HepG2 (cell line): ENCODE results near the gene ZNF615. TPM values are rescaled to one million over a fixed set of nuclear protein-coding genes. Genes with fewer than 3 reads are reported as not detected.

Source experiments
- ATAD3A ChIP-seq: sonication (generic); formaldehyde crosslinking; IDR thresholded peaks from 2 replicates; pipeline ENCODE4 v1.4.0; 2020; ENCODE audit warnings: missing genetic modification reagents
- BHLHE40 ChIP-seq: IDR thresholded peaks from 2 replicates; pipeline ENCODE4 v1.6.1; 2011; ENCODE audit warnings: low read length, improper control_type of control experiment
- DR1 ChIP-seq: sonication (generic); formaldehyde crosslinking; IDR thresholded peaks from 2 replicates; pipeline ENCODE4 v1.8.0; 2021; ENCODE audit warnings: mild to moderate bottlenecking, missing genetic modification reagents, inconsistent platforms
- FOXO4 ChIP-seq: sonication (generic); formaldehyde crosslinking; conservative IDR thresholded peaks from 2 replicates; pipeline ENCODE4 v1.8.1; 2023; ENCODE audit warnings: missing genetic modification reagents
- HDAC6 ChIP-seq: fragments of 200-600 bp; sonication (generic); IDR thresholded peaks from 2 replicates; pipeline ENCODE4 v1.7.0; 2017; ENCODE audit warnings: mild to moderate bottlenecking, antibody characterized with exemption, low read length, low read depth
- MBNL3 ChIP-seq: fragments of 250-450 bp; sonication (Bioruptor Pico); conservative IDR thresholded peaks from 2 replicates; pipeline ENCODE4 v1.8.0; 2022; ENCODE audit warnings: mild to moderate bottlenecking, inconsistent platforms
- PCBP2 ChIP-seq: fragments of 200-400 bp; formaldehyde crosslinking; optimal IDR thresholded peaks from 2 replicates; pipeline ENCODE3; 2018; ENCODE audit warnings: low read length, low read depth; ENCODE audit not compliant: poor library complexity, severe bottlenecking
- PTBP1 ChIP-seq: fragments of 200-400 bp; formaldehyde crosslinking; IDR thresholded peaks from 2 replicates; pipeline ENCODE4 v1.6.1; 2018; ENCODE audit warnings: low read length, low read depth; ENCODE audit not compliant: poor library complexity, severe bottlenecking
- SETDB1 ChIP-seq: sonication (generic); formaldehyde crosslinking; IDR thresholded peaks from 2 replicates; pipeline ENCODE4 v1.5.1; 2020; ENCODE audit warnings: missing genetic modification reagents, mild to moderate bottlenecking, borderline replicate concordance
- TEAD3 ChIP-seq: optimal IDR thresholded peaks from 2 replicates; pipeline ENCODE3; 2016; ENCODE audit warnings: borderline replicate concordance
- TIGD3 ChIP-seq: sonication (generic); formaldehyde crosslinking; IDR thresholded peaks from 2 replicates; pipeline ENCODE4 v1.5.1; 2020; ENCODE audit warnings: mild to moderate bottlenecking, missing genetic modification reagents, borderline replicate concordance
- ZKSCAN1 ChIP-seq: fragments of 150-350 bp; IDR thresholded peaks from 2 replicates; pipeline ENCODE4 v1.6.1; 2014; ENCODE audit warnings: low read length
- ZNF30 ChIP-seq: sonication (generic); formaldehyde crosslinking; IDR thresholded peaks from 2 replicates; pipeline ENCODE4 v1.5.0; 2020; ENCODE audit warnings: mild to moderate bottlenecking, missing genetic modification reagents
- ZNF337 ChIP-seq: sonication (generic); formaldehyde crosslinking; IDR thresholded peaks from 2 replicates; pipeline ENCODE4 v1.5.1; 2020; ENCODE audit warnings: missing genetic modification reagents, low read depth, mild to moderate bottlenecking, borderline replicate concordance
- ZNF557 ChIP-seq: sonication (generic); formaldehyde crosslinking; IDR thresholded peaks from 2 replicates; pipeline ENCODE4 v1.4.0; 2020; ENCODE audit warnings: missing genetic modification reagents
- ZNF7 ChIP-seq: IDR thresholded peaks from 2 replicates; pipeline ENCODE4 v1.6.1; 2016; ENCODE audit warnings: missing biosample characterization, missing genetic modification reagents
- ZNF704 ChIP-seq: sonication (generic); formaldehyde crosslinking; IDR thresholded peaks from 2 replicates; pipeline ENCODE4 v1.8.1; 2023; ENCODE audit warnings: mild to moderate bottlenecking, inconsistent platforms, moderate library complexity, missing genetic modification reagents, borderline replicate concordance
- ZNF775 ChIP-seq: sonication (generic); formaldehyde crosslinking; IDR thresholded peaks from 2 replicates; pipeline ENCODE4 v1.4.0; 2020; ENCODE audit warnings: missing genetic modification reagents, mild to moderate bottlenecking, moderate library complexity, borderline replicate concordance
- polyA plus RNA-seq, 8 experiments: library from polyadenylated mRNA; depleted of rRNA in 3 of 8; stranded (reverse) in 7 of 8; unstranded in 1 of 8; fragments of >200 nt; fragmentation: Illumina TruSeq in 4 of 8; extraction: Trizol in 4 of 8; gene quantifications; 2 replicates each; pipeline versions ENCODE4 v1.2.1 to v1.2.3, GENCODE V29; 2011 to 2016; ENCODE audit warnings: low read depth in 4 of 8, missing spikeins in 1 of 8, mixed read lengths in 1 of 8; ENCODE audit not compliant: insufficient read depth in 1 of 8
- total RNA-seq, 5 experiments: library from RNA; depleted of rRNA; stranded (reverse); fragments of >200 nt; fragmentation: Illumina TruSeq; extraction: Trizol; gene quantifications; 2 replicates each; pipeline ENCODE4 v1.2.3, GENCODE V29; 2016; ENCODE audit warnings: low read depth in 1 of 5
- TF ChIP-seq, protein P1 (sequence below): sonication (generic); formaldehyde crosslinking; IDR thresholded peaks from 2 replicates; pipeline ENCODE4 v1.5.1; 2020; ENCODE audit warnings: mild to moderate bottlenecking, missing genetic modification reagents, borderline replicate concordance

ZNF615 gene
- total and polyA plus RNA-seq, 2 of the 13 experiments (the other 11 are each of a cell fraction or from before 2014, with no cell fraction given), result 5.2 to 7.8 TPM

DNA sequence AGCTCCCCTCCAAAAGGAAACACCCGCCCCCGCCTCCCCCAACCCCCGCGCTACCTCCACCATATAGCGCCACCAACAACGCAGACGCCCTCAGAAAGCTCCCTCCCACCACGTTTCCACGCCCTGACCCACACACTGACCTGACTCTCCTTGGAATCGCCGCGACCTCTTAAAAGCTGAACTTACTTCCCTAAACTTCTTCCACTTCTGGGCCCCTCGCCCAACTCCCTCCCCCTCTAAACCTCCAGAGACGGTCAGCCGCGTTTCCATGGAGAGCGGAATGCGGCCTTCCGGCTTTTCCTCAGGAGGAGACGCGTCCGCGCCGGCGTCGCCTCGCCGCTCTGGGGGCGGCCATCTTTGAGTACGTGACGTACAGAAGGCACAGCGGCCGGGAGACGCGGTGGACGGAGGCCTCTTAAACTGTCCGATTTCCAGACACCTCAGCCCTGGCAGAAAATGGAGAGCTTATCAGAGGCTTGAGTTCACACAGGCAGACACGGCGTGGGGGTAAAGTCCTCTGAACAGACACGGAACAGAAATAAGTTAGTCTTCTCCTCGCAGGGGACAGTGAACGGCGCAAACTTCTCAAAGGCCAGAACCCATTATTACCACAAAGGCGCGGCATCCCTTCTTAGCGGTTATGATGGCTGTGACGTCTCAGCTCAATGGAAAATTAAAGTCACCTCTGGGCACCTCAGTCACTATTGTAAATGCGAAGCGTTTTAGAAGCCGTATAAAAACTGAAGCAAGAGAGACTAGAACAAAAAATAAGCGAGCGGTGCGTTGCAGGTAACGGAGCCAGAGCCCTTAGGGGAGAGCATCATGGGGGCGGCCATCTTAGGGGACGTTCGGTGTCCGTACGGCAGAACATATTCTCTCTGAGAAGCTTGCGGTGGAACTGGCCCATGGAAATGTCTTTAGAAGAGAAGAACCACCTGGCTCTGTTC is 40.8 kb upstream of the ZNF615 start, which contains the start of gene ZNF432 (continued):
- TF ChIP-seq FOXO4 (CRISPR knock-in tag), result no peak
- TF ChIP-seq ZNF7, result no peak
- peak; percentile 33; the same call in 1 of the 2 replicates for TF ChIP-seq SETDB1 (CRISPR knock-in tag)
- TF ChIP-seq ATAD3A (CRISPR knock-in tag), result no peak
- no peak for TF ChIP-seq DR1 (CRISPR knock-in tag)
- TF ChIP-seq ZNF30, result 0 out of 2 replicates have a peak, but pooled peaks have one; percentile 45
- no peak for TF ChIP-seq ZNF704 (CRISPR knock-in tag)
- TF ChIP-seq PCBP2, result no peak
- TF ChIP-seq MBNL3 (CRISPR knock-in tag), result no peak
- peak; percentile 7; the same call in 1 of the 2 replicates for TF ChIP-seq ZKSCAN1
- no peak for TF ChIP-seq HDAC6
- TF ChIP-seq PTBP1, result no peak
- TF ChIP-seq ZNF337 (CRISPR knock-in tag), result no peak
- TF ChIP-seq ZNF557 (CRISPR knock-in tag), result no peak
- TF ChIP-seq, protein P1, sequence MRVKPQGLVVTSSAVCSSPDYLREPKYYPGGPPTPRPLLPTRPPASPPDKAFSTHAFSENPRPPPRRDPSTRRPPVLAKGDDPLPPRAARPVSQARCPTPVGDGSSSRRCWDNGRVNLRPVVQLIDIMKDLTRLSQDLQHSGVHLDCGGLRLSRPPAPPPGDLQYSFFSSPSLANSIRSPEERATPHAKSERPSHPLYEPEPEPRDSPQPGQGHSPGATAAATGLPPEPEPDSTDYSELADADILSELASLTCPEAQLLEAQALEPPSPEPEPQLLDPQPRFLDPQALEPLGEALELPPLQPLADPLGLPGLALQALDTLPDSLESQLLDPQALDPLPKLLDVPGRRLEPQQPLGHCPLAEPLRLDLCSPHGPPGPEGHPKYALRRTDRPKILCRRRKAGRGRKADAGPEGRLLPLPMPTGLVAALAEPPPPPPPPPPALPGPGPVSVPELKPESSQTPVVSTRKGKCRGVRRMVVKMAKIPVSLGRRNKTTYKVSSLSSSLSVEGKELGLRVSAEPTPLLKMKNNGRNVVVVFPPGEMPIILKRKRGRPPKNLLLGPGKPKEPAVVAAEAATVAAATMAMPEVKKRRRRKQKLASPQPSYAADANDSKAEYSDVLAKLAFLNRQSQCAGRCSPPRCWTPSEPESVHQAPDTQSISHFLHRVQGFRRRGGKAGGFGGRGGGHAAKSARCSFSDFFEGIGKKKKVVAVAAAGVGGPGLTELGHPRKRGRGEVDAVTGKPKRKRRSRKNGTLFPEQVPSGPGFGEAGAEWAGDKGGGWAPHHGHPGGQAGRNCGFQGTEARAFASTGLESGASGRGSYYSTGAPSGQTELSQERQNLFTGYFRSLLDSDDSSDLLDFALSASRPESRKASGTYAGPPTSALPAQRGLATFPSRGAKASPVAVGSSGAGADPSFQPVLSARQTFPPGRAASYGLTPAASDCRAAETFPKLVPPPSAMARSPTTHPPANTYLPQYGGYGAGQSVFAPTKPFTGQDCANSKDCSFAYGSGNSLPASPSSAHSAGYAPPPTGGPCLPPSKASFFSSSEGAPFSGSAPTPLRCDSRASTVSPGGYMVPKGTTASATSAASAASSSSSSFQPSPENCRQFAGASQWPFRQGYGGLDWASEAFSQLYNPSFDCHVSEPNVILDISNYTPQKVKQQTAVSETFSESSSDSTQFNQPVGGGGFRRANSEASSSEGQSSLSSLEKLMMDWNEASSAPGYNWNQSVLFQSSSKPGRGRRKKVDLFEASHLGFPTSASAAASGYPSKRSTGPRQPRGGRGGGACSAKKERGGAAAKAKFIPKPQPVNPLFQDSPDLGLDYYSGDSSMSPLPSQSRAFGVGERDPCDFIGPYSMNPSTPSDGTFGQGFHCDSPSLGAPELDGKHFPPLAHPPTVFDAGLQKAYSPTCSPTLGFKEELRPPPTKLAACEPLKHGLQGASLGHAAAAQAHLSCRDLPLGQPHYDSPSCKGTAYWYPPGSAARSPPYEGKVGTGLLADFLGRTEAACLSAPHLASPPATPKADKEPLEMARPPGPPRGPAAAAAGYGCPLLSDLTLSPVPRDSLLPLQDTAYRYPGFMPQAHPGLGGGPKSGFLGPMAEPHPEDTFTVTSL, result no peak
- TF ChIP-seq TEAD3 (CRISPR knock-in tag), result peak; percentile 79
- no peak for TF ChIP-seq BHLHE40
- TF ChIP-seq TIGD3, result no peak
- TF ChIP-seq ZNF775 (CRISPR knock-in tag), result no peak
